H9 (cell line): ENCODE data around the gene HOXD13. TPM values are rescaled to one million over a fixed set of nuclear protein-coding genes. Genes with fewer than 3 reads are reported as not detected.
A peak's percentile ranks its signal among the peaks of the same experiment; 100 is the strongest.

Experiments
- DNase-seq: peaks from one replicate; pipeline ENCODE4 v3.0.0-alpha.2; 2017
- H2AFZ ChIP-seq: one replicate; pipeline ENCODE4 v1.6.1; 2013; ENCODE audit warnings: mild to moderate bottlenecking, low read length, control low read depth, moderate library complexity
- H2AK5ac ChIP-seq: 2 replicates; pipeline ENCODE4 v1.6.1; 2013; ENCODE audit warnings: low read length, control low read depth, mixed read lengths; ENCODE audit not compliant: insufficient read length
- H2BK120ac ChIP-seq: one replicate; pipeline ENCODE4 v1.6.1; 2013; ENCODE audit warnings: low read depth, mild to moderate bottlenecking, low read length, control low read depth, inconsistent platforms; ENCODE audit not compliant: poor library complexity, severe bottlenecking
- H2BK12ac ChIP-seq: 2 replicates; pipeline ENCODE4 v1.6.1; 2013; ENCODE audit warnings: low read length, control low read depth, mixed read lengths, low read depth; ENCODE audit not compliant: insufficient read length
- H2BK15ac ChIP-seq: 2 replicates; pipeline ENCODE4 v1.6.1; 2013; ENCODE audit warnings: low read depth, low read length, control low read depth
- H2BK20ac ChIP-seq: one replicate; pipeline ENCODE4 v1.6.1; 2013; ENCODE audit warnings: low read depth, mild to moderate bottlenecking, low read length, control low read depth, inconsistent platforms; ENCODE audit not compliant: poor library complexity, severe bottlenecking
- H2BK5ac ChIP-seq: 2 replicates; pipeline ENCODE4 v1.6.1; 2013; ENCODE audit warnings: low read length, control low read depth, mixed read lengths; ENCODE audit not compliant: insufficient read length
- H3K14ac ChIP-seq: 2 replicates; pipeline ENCODE4 v1.6.1; 2013; ENCODE audit warnings: low read length, control low read depth; ENCODE audit not compliant: insufficient read depth
- H3K18ac ChIP-seq: 2 replicates; pipeline ENCODE4 v1.6.1; 2013; ENCODE audit warnings: low read depth, mild to moderate bottlenecking, mixed read lengths, low read length, control low read depth; ENCODE audit not compliant: insufficient read length
- H3K23ac ChIP-seq: 2 replicates; pipeline ENCODE4 v1.6.1; 2013; ENCODE audit warnings: low read length, control low read depth, mixed read lengths, low read depth; ENCODE audit not compliant: insufficient read length
- H3K23me2 ChIP-seq: 2 replicates; pipeline ENCODE4 v1.6.1; 2013; ENCODE audit warnings: low read depth, mild to moderate bottlenecking, mixed read lengths, low read length, control low read depth; ENCODE audit not compliant: insufficient read length, poor library complexity, severe bottlenecking
- H3K27ac ChIP-seq: 2 replicates; pipeline ENCODE4 v1.5.1; 2013; ENCODE audit warnings: low read length, control low read depth, mixed read lengths, low read depth; ENCODE audit not compliant: insufficient read length
- H3K27me3 ChIP-seq: 2 replicates; pipeline ENCODE4 v1.6.1; 2013; ENCODE audit warnings: low read length, control low read depth, inconsistent platforms; ENCODE audit not compliant: insufficient read depth
- H3K4ac ChIP-seq: 2 replicates; pipeline ENCODE4 v1.6.1; 2013; ENCODE audit warnings: low read depth, mild to moderate bottlenecking, control low read depth, inconsistent platforms, low read length, moderate library complexity
- H3K4me1 ChIP-seq: 2 replicates; pipeline ENCODE4 v1.6.1; 2013; ENCODE audit warnings: low read length, control low read depth, inconsistent platforms; ENCODE audit not compliant: insufficient read depth
- H3K4me2 ChIP-seq: 2 replicates; pipeline ENCODE4 v1.6.1; 2013; ENCODE audit warnings: low read length, control low read depth, mixed read lengths; ENCODE audit not compliant: insufficient read length, insufficient read depth
- H3K56ac ChIP-seq: 2 replicates; pipeline ENCODE4 v1.6.1; 2013; ENCODE audit warnings: low read depth, mild to moderate bottlenecking, mixed read lengths, low read length, control low read depth; ENCODE audit not compliant: insufficient read length
- H3K79me1 ChIP-seq: 2 replicates; pipeline ENCODE4 v1.6.1; 2013; ENCODE audit warnings: low read depth, mild to moderate bottlenecking, moderate library complexity, low read length, control low read depth, inconsistent platforms; ENCODE audit not compliant: insufficient read depth, poor library complexity, severe bottlenecking
- H3K79me2 ChIP-seq: 2 replicates; pipeline ENCODE4 v1.6.1; 2013; ENCODE audit warnings: low read length, control low read depth, inconsistent platforms; ENCODE audit not compliant: insufficient read depth
- H3K9ac ChIP-seq: 2 replicates; pipeline ENCODE4 v1.6.1; 2013; ENCODE audit warnings: low read length, control low read depth, mixed read lengths; ENCODE audit not compliant: insufficient read length; ENCODE audit errors: extremely low read depth
- H3K9me3 ChIP-seq: one replicate; pipeline ENCODE4 v1.6.1; 2013; ENCODE audit warnings: low read depth, low read length, inconsistent platforms; ENCODE audit not compliant: control insufficient read depth
- H3T11ph ChIP-seq: one replicate; pipeline ENCODE4 v1.6.1; 2013; ENCODE audit warnings: mild to moderate bottlenecking, low read length, control low read depth, inconsistent platforms
- H4K20me1 ChIP-seq: one replicate; pipeline ENCODE4 v1.6.1; 2013; ENCODE audit not compliant: control insufficient read depth, insufficient read length, insufficient read depth
- H4K5ac ChIP-seq: 2 replicates; pipeline ENCODE4 v1.6.1; 2013; ENCODE audit warnings: low read depth, mild to moderate bottlenecking, mixed read lengths, low read length, control low read depth; ENCODE audit not compliant: insufficient read length
- H4K8ac ChIP-seq: replicated peaks from 2 replicates; pipeline ENCODE4 v1.6.1; 2013; ENCODE audit warnings: low read length, control low read depth, mixed read lengths, low read depth; ENCODE audit not compliant: insufficient read length
- H4K91ac ChIP-seq: 2 replicates; pipeline ENCODE4 v1.6.1; 2013; ENCODE audit warnings: low read depth, mild to moderate bottlenecking, moderate library complexity, mixed read lengths, low read length, control low read depth; ENCODE audit not compliant: insufficient read length
- H3K27ac Mint-ChIP-seq, 3 experiments: 2 replicates in 2 of 3; 3 replicates in 1 of 3; pipeline ENCODE4 v1.8.0; 2020 to 2021; ENCODE audit warnings: mixed read lengths in 3 of 3, mild to moderate bottlenecking in 1 of 3, moderate library complexity in 1 of 3
- H3K27me3 Mint-ChIP-seq: 2 replicates; pipeline ENCODE4 v1.8.0; 2021; ENCODE audit warnings: low read depth, mild to moderate bottlenecking, moderate library complexity, mixed read lengths
- H3K36me3 Mint-ChIP-seq, 3 experiments: 2 replicates in 2 of 3; 3 replicates in 1 of 3; pipeline ENCODE4 v1.8.0; 2020 to 2021; ENCODE audit warnings: low read depth in 3 of 3, mixed read lengths in 3 of 3; ENCODE audit not compliant: insufficient read depth in 1 of 3
- H3K4me1 Mint-ChIP-seq, 2 experiments: 2 replicates each; pipeline ENCODE4 v1.8.0; 2020; ENCODE audit warnings: mixed read lengths in 2 of 2
- H3K4me3 Mint-ChIP-seq, 2 experiments: 2 replicates in 1 of 2; 3 replicates in 1 of 2; pipeline ENCODE4 v1.8.0; 2020 to 2021; ENCODE audit warnings: mild to moderate bottlenecking in 2 of 2, mixed read lengths in 2 of 2, moderate library complexity in 1 of 2
- H3K9me3 Mint-ChIP-seq, 2 experiments: 2 replicates in 1 of 2; 3 replicates in 1 of 2; pipeline ENCODE4 v1.8.0; 2020; ENCODE audit warnings: mild to moderate bottlenecking in 2 of 2, mixed read lengths in 2 of 2, moderate library complexity in 1 of 2
- CTCF ChIP-seq: fragments of 200-600 bp; sonication (generic); conservative IDR thresholded peaks from 3 replicates; pipeline ENCODE4 v1.8.0; 2021; ENCODE audit warnings: antibody characterized with exemption, mild to moderate bottlenecking
- WGBS: extraction: QIAGEN DNeasy Blood & Tissue Kit; methylation state at CpG from one replicate; pipeline ENCODE4 v1.1.7; 2013; ENCODE audit warnings: missing lambda C conversion rate, low lambda C conversion rate, mixed read lengths; ENCODE audit not compliant: insufficient read length; ENCODE audit errors: extremely low coverage; 5-methylcytosine and 5-hydroxymethylcytosine counted together
- total RNA-seq: library from RNA; stranded (reverse); gene quantifications from 2 replicates; pipeline ENCODE4 v1.2.1, GENCODE V29; 2021

HOXD13 gene
- total RNA-seq, 1 experiment from 2014 or later: not detected

GRCh38 chr2:176071330-176072291, 20.9 kb upstream of the HOXD13 start:
- no peak for TF ChIP-seq CTCF
- H3K79me2 ChIP-seq: no peaks in the 10 kb centered on the region
- Mint-ChIP-seq H3K4me1 (peaks cover 11 to 34% of the 10 kb centered on the region in 2 experiments; a peak in 3 of 4 replicates), H3K27ac (no peak overlapping the region; a peak in 1 of 7 replicates), H3K9me3 (peaks cover 5 to 7% of the 10 kb centered on the region in 2 experiments; a peak in 4 of 5 replicates), H3K27me3 (peaks cover 100% of the 10 kb centered on the region), H3K36me3 (peaks cover 0 to 4% (median 0%) of the 10 kb centered on the region in 3 experiments; a peak in 1 of 7 replicates), H3K4me3 (no peak overlapping the region; a peak in 1 of 5 replicates)
- peak; percentile 30 for DNase-seq
- no peak overlapping the region for H4K5ac ChIP-seq
- no peak overlapping the region for H3K27ac ChIP-seq
- H3K9me3 ChIP-seq: no peaks in the 10 kb centered on the region
- H2BK12ac ChIP-seq: no peak overlapping the region
- no peak overlapping the region for H2BK120ac ChIP-seq
- no peaks in the 10 kb centered on the region for H3K4me1 ChIP-seq
- H3K9ac ChIP-seq: no peak overlapping the region
- no peak overlapping the region for H3K56ac ChIP-seq
- no peak overlapping the region for H2BK15ac ChIP-seq
- no peaks in the 10 kb centered on the region for H3K79me1 ChIP-seq
- H3K4me2 ChIP-seq: no peak overlapping the region
- H3K27me3 ChIP-seq: peaks cover 99% of the 10 kb centered on the region
- no peak overlapping the region for H3K14ac ChIP-seq
- no peak overlapping the region for H4K91ac ChIP-seq
- no CpG with 5 or more reads among the region's 58 CpGs for WGBS
- no peak overlapping the region for H3K4ac ChIP-seq
- H2AK5ac ChIP-seq: no peak overlapping the region
- H2AFZ ChIP-seq: no peak overlapping the region
- H2BK5ac ChIP-seq: no peak overlapping the region
- H3T11ph ChIP-seq: no peak overlapping the region
- no peak overlapping the region for H2BK20ac ChIP-seq
- H4K8ac ChIP-seq: no peak overlapping the region
- no peaks in the 10 kb centered on the region for H4K20me1 ChIP-seq
- peaks cover 3% of the 10 kb centered on the region for H3K23me2 ChIP-seq
- no peak overlapping the region for H3K23ac ChIP-seq
- H3K18ac ChIP-seq: no peak overlapping the region
